ENCODE data around the gene WRAP53. TPM values are rescaled to one million over a fixed set of nuclear protein-coding genes. Genes with fewer than 3 reads are reported as not detected.
A peak's percentile ranks its signal among the peaks of the same experiment; 100 is the strongest.

WRAP53 gene
- total RNA-seq, 1 donor from 2014 or later, result 8.3 TPM

DNA sequence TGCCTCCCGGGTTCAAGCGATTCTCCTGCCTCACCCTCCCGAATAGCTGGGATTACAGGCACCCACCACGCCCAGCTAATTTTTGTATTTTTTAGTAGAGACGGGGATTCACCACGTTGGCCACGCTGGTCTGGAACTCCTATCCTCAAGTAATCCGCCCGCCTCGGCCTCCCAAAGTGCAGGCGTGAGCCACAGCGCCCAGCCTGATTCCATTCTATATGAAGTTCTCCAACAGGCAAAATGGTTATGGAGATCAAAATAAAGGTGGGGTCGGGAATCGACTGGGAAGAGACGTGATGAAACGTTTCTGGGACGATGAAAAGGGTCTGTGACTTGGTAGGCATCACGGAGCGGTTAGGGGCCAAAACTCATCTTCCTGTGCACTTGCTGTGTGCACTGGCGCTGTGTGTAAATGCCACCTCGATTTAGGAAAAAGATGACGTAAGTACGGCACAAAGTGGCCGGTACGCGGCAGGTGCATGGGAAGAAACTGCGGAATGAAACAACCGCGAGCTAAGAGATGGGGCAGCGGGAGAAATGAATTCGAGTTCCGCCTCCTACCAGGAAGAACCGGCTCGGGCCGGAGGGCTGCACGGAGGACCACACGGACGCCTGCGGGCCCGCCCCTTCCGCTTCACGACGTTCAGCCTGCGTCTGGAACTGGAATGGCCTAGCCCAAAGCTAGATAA is 2.6 kb upstream of the WRAP53 start:
- H3K27ac ChIP-seq, result peak overlapping the region; percentile 96
- no peaks in the 10 kb centered on the region for H3K36me3 ChIP-seq
- H3K4me3 ChIP-seq, result peak overlapping the region; percentile 95
- H3K27me3 ChIP-seq (ENCODE audit: low read depth), result no peaks in the 10 kb centered on the region
- TF ChIP-seq, protein P1, sequence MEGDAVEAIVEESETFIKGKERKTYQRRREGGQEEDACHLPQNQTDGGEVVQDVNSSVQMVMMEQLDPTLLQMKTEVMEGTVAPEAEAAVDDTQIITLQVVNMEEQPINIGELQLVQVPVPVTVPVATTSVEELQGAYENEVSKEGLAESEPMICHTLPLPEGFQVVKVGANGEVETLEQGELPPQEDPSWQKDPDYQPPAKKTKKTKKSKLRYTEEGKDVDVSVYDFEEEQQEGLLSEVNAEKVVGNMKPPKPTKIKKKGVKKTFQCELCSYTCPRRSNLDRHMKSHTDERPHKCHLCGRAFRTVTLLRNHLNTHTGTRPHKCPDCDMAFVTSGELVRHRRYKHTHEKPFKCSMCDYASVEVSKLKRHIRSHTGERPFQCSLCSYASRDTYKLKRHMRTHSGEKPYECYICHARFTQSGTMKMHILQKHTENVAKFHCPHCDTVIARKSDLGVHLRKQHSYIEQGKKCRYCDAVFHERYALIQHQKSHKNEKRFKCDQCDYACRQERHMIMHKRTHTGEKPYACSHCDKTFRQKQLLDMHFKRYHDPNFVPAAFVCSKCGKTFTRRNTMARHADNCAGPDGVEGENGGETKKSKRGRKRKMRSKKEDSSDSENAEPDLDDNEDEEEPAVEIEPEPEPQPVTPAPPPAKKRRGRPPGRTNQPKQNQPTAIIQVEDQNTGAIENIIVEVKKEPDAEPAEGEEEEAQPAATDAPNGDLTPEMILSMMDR (IDR thresholded peaks at IDR 0.05), result no peak
- H3K4me1 ChIP-seq, result peaks cover 31% of the 10 kb centered on the region
- H3K9me3 ChIP-seq, result no peaks in the 10 kb centered on the region
- peak; percentile 96 for DNase-seq
- intact Hi-C loops (cut with DNase I), result no loop called here
- ATAC-seq, result peak; percentile 86 to 88

DNA sequence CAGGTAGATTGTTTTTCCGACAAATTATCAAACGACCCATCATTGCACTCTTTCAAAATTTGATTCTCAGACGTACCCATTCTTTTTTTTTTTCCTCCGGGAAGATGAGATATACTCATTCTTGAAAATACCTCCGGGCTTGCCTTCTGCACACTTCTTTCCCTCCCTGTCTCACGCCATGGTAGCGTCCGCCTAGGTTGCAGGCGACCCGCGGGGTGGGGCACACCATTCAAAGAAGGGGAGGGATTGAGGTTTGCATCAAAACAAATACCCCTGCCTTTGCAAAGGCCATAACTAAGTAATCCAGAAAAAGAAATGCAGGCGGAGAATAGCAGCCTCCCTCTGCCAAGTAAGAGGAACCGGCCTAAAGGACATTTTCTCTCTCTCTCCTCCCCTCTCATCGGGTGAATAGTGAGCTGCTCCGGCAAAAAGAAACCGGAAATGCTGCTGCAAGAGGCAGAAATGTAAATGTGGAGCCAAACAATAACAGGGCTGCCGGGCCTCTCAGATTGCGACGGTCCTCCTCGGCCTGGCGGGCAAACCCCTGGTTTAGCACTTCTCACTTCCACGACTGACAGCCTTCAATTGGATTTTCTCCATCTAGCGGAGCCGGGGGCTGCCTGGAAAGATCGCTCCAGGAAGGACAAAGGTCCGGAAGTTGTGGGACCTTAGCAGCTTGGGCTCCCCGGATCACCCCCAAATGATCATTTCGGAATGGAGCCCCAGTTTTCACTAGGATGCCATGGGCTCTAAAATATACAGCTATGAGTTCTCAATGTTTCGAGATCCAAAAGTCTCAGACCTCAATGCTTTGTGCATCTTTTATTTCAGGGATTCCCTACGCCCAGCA is 1.8 kb upstream of the WRAP53 start:
- H3K27ac ChIP-seq, result peak overlapping the region; percentile 96
- H3K27me3 ChIP-seq (ENCODE audit: low read depth), result no peaks in the 10 kb centered on the region
- DNase-seq (peak; percentile 81), ATAC-seq (peak; percentile 72 to 78)
- no peaks in the 10 kb centered on the region for H3K36me3 ChIP-seq
- no peaks in the 10 kb centered on the region for H3K9me3 ChIP-seq
- intact Hi-C loops (cut with DNase I), result no loop called here
- TF ChIP-seq, protein P1 (IDR thresholded peaks at IDR 0.05), result no peak
- peak overlapping the region; percentile 95 for H3K4me3 ChIP-seq
- H3K4me1 ChIP-seq, result peaks cover 31% of the 10 kb centered on the region

GRCh38 chr17:7687072-7687907 is 987 bp upstream of the WRAP53 start, which contains the start of gene TP53:
TP53 (minus strand) TSS chr17:7687490; CDS start chr17:7676594, 10,896 bp downstream.
- ATAC-seq, result peak; percentile 84 to 88
- peaks cover 31% of the 10 kb centered on the region for H3K4me1 ChIP-seq
- intact Hi-C loops (cut with DNase I), result no loop called here

DNA sequence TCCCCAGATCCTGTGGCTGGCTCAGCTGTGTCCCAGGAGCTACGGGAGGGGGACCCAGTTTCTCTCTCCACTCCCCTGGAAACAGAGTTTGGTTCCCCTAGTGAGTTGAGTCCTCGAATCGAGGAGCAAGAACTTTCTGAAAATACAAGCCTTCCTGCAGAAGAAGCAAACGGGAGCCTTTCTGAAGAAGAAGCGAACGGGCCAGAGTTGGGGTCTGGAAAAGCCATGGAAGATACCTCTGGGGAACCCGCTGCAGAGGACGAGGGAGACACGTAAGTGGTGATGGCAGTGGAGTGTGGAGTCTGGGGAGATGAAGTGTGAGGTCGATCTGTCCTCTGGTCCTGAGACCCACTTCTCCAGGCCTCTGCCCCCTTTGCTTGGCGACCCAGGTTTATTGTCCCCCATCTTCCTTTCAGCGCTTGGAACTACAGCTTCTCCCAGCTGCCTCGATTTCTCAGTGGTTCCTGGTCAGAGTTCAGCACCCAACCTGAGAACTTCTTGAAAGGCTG is 585 bp downstream of the WRAP53 start:
- H3K4me3 ChIP-seq, result peak overlapping the region; percentile 95
- DNase-seq (no peak), ATAC-seq (no peak)
- peak overlapping the region; percentile 68 for H3K27ac ChIP-seq
- no peaks in the 10 kb centered on the region for H3K36me3 ChIP-seq
- intact Hi-C loops (cut with DNase I), result no loop called here
- H3K4me1 ChIP-seq, result peaks cover 31% of the 10 kb centered on the region
- TF ChIP-seq, protein P1 (IDR thresholded peaks at IDR 0.05), result no peak
- no peaks in the 10 kb centered on the region for H3K9me3 ChIP-seq
- no peaks in the 10 kb centered on the region for H3K27me3 ChIP-seq (ENCODE audit: low read depth)

More at GRCh38 chr17:7687072-7687907, 987 bp upstream of the WRAP53 start, which contains the start of gene TP53:
- no peaks in the 10 kb centered on the region for H3K36me3 ChIP-seq
- DNase-seq, result peak; percentile 88
- H3K9me3 ChIP-seq, result no peaks in the 10 kb centered on the region
- peak within 1 kb of the TSS; percentile 95 for H3K4me3 ChIP-seq
- peak within 1 kb of the TSS; percentile 96 for H3K27ac ChIP-seq
- H3K27me3 ChIP-seq (ENCODE audit: low read depth), result no peaks in the 10 kb centered on the region
- TF ChIP-seq, protein P1 (IDR thresholded peaks at IDR 0.05), result no peak

- Histone ChIP-seq H3K36me3 (peaks cover 9% of the 10 kb centered on the region), H3K27ac (no peak overlapping the region), H3K4me1 (no peaks in the 10 kb centered on the region), H3K27me3 (ENCODE audit: low read depth) (no peaks in the 10 kb centered on the region), H3K4me3 (no peak overlapping the region), H3K9me3 (no peaks in the 10 kb centered on the region)
- intact Hi-C loops (cut with DNase I), result no loop called here
- TF ChIP-seq, protein P1 (IDR thresholded peaks at IDR 0.05), result no peak
- ATAC-seq, result no peak
- DNase-seq, result no peak
Measured at GRCh38 chr17:7695586-7695985, 7.3 kb downstream of the WRAP53 start.
